Natural killer cell treated with Interleukin-12 subunit alpha and Interleukin-12 subunit beta and Interleukin-15 and Interleukin-18, amount 100 ng/mL, for 72 hours (primary cell): ENCODE data around the gene ANKS6. TPM values are rescaled to one million over a fixed set of nuclear protein-coding genes. Genes with fewer than 3 reads are reported as not detected.

Experiments used
- ATAC-seq, 2 donors: fragments of 150-1000 bp; cut with Tn5 transposase in 1 of 2; sonication (Bioruptor Pico), chemical (Tn5 transposase) in 1 of 2; 2 replicates each; pipeline ENCODE4 v1.10.0; 2021
- DNase-seq: peaks from one replicate; pipeline ENCODE4 v3.0.0; 2022; ENCODE audit warnings: low spot score
- H3K27ac Mint-ChIP-seq, 2 donors: 1 replicate in 1 of 2; 2 replicates in 1 of 2; pipeline ENCODE4 v1.8.0; 2022; ENCODE audit warnings: mixed read lengths in 2 of 2, mild to moderate bottlenecking in 1 of 2, moderate library complexity in 1 of 2
- H3K27me3 Mint-ChIP-seq, 2 donors: 1 replicate in 1 of 2; 2 replicates in 1 of 2; pipeline ENCODE4 v1.8.0; 2022; ENCODE audit warnings: mixed read lengths in 2 of 2
- H3K36me3 Mint-ChIP-seq: one replicate; pipeline ENCODE4 v1.8.0; 2022; ENCODE audit warnings: mixed read lengths
- H3K4me1 Mint-ChIP-seq, 2 donors: 1 replicate in 1 of 2; 2 replicates in 1 of 2; pipeline ENCODE4 v1.8.0; 2022; ENCODE audit warnings: low read depth in 2 of 2, mixed read lengths in 2 of 2, mild to moderate bottlenecking in 1 of 2
- H3K4me3 Mint-ChIP-seq: one replicate; pipeline ENCODE4 v1.8.0; 2022; ENCODE audit warnings: mixed read lengths
- H3K9me3 Mint-ChIP-seq: 2 replicates; pipeline ENCODE4 v1.8.0; 2022; ENCODE audit warnings: mixed read lengths
- total RNA-seq, 2 donors: library from RNA; stranded (reverse); gene quantifications; one replicate each; pipeline ENCODE4 v1.2.3, GENCODE V29; 2022

ANKS6 gene
- total RNA-seq, 2 donors from 2014 or later: 7.0 to 18.5 TPM

DNA sequence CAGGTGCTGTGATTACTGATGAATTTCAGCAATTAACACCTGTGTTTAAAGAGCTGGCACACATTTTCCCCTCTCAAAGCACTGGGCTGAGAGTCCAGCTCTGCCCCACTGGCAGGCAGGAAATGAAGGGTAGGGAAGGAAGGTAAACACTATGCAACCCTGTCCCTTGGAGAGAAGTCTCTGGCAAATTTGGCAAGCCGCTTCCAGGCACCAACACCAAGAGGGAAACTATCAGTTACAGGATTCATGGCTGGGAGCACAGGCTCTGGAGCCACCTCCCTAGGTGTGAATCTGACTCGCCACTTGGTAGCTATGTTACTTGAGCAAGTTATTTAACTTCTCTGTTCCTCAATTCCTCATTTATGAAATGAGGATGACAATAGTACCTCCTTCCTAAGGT, 3.3 kb downstream of the ANKS6 start:
- Mint-ChIP-seq H3K4me3 (no peak overlapping the region), H3K27ac (no peak overlapping the region), H3K4me1 (peaks cover 28 to 36% of the 10 kb centered on the region in 2 donors), H3K9me3 (peaks cover 1% of the 10 kb centered on the region), H3K27me3 (no peaks in the 10 kb centered on the region), H3K36me3 (peaks cover under 1% of the 10 kb centered on the region)
- no peak for DNase-seq
- ATAC-seq: no peak

DNA sequence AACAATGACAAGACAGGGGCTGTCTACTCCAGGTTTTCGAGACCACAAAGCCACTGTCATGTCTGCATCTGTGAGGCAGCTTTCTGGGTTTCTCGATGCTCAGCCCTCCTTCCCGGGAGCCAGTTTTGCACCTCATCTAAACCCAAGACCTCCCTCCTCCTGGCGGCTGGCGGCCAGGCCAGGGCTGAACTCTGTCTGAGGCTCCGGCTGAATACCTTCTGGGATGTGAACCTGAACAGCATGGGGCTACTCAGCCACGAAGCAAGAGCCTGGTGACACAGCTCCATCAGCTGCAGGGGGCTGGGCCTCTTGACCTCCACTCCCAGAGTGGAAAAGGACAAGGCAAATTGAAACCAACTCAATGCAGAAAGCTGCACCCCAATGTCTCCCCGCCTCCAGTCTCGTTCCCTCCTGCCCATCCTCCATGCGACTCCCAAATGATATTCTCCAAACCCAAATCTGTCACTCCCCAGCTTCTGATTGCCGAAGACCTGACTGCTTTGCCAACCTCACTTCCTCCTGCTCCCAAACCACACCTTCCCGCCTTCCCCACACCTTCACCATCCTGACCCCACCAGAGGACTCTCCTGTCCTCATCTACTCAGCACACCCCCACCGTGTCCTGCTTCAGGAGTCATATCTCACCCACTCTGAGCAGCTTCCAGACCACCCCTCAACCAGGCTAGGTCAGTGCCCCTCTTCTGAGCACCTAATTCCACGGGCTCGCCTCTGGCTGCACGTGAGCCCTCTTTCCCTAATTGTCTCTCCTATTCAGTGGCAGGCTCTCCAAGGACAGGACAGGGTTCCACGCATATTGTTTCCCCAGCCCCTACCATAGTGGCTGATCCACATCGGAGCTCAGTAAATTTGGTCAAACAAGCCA, 4.5 kb downstream of the ANKS6 start:
- Mint-ChIP-seq H3K4me3 (no peak overlapping the region), H3K36me3 (no peaks in the 10 kb centered on the region), H3K27ac (no peak overlapping the region), H3K4me1 (peaks cover 23 to 32% of the 10 kb centered on the region in 2 donors), H3K9me3 (no peaks in the 10 kb centered on the region), H3K27me3 (no peaks in the 10 kb centered on the region)
- no peak for ATAC-seq
- no peak for DNase-seq

DNA sequence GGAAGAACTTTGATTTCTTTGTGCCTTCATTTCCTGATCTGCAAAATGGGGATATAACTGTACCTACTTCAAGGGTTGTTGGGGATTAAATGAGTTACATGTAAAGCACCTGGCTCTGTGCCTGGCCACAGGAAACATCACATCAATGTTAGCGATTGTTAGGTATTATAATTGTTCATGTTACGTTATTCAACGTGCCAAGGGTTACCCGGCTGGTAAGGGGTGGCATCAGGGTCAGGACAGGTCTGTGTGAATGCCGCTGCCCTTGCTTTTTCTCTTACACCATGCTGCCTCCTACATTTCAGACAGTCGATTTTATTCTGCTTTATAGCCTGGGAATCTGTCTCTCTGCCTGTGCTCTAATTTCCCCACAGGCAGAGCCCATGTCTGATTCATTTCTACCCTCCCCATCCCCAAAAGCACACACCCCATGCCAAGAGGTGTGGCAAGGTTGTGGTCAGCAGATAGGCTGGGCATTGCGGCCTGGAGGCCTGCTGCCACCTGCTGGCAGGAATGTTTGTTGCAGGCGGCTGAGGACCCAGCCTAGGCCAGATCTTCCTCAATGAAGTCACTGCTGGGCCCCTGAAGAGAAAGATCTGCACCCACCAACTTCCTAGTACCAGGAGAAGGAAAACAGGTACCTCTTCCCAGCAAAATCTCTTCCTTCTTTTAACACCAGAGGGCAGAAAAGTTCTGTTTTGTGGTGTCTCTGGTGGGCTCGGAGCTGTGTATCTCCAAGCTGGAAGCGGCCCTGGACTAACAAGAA, 5.3 kb downstream of the ANKS6 start:
- DNase-seq (no peak), ATAC-seq (peak; percentile 82 to 87)
- H3K27me3 Mint-ChIP-seq: no peaks in the 10 kb centered on the region
- no peak overlapping the region for H3K4me3 Mint-ChIP-seq
- no peaks in the 10 kb centered on the region for H3K36me3 Mint-ChIP-seq
- no peak overlapping the region for H3K27ac Mint-ChIP-seq
- no peaks in the 10 kb centered on the region for H3K9me3 Mint-ChIP-seq
- peaks cover 20 to 29% of the 10 kb centered on the region in 2 donors for H3K4me1 Mint-ChIP-seq

DNA sequence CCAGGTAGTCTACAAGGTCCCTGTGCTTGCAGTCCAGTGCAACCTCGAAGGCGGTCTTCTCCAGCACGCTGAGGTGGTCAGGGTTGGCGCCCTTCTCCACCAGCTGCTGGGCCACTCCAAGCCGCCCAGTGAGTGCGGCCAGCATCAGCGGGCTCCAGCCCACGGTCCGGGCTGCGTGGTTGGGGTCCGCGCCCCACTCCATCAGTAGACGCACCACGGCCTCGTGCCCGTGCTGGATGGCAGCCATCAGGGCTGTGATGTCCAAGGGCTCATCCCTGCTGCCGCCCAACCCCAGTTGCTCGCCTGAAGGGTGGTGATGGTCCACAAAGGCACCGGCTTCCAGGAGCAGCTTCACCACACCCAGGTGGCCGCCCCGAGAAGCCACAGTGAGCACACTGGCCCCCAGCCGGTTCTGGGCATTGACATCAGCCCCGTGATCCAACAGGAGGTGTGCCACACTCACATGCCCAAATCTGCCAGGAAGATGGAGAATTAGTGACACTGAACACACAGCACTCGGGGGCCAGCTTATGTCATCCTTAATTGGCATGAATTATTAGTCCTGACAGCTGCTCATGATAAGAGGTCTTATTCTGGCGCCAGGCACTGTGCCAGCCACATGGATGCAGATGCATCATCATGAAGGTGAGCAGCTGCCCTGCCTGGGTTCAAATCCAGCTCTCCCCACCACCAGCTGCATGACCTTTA, 6.1 kb downstream of the ANKS6 start:
- no peak for DNase-seq
- Mint-ChIP-seq H3K27ac (no peak overlapping the region), H3K36me3 (no peaks in the 10 kb centered on the region)

DNA sequence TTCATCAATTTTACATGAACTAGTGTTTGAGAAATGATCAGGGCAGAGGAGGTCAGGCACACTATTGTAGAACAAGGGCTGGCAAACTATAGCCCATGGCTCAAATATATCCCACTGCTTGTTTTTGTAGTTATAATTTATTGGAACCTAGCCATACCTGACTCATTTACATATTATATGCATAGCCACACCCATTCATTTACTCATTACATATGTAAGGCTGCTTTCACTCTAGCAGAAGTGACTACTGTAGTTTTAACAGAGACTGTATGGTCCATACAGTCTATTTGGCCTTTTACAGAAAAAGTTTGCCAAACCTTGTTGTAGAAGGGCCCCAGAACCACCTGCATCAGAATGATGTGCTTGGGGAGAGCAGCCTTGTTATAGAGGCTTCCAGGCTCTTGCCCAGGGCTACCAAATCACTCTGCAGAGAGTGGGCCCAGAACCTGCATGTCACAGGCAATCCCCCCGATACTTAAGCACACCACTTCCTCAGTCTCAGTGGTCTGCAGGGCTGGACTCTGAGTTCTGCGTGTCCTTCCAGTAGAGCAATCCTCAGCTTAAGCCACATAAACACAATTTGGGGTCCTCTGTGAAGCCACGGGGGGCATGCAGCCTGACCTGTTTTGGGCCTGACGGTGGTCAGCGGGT, 6.7 kb downstream of the ANKS6 start:
- DNase-seq: no peak
- Mint-ChIP-seq H3K36me3 (no peaks in the 10 kb centered on the region), H3K4me1 (peaks cover 11 to 17% of the 10 kb centered on the region in 2 donors), H3K27me3 (no peaks in the 10 kb centered on the region), H3K27ac (no peak overlapping the region), H3K9me3 (no peaks in the 10 kb centered on the region), H3K4me3 (no peak overlapping the region)
- ATAC-seq: no peak

More for the DNA sequence above, 6.1 kb downstream of the ANKS6 start:
- no peak for ATAC-seq
- Mint-ChIP-seq H3K4me3 (no peak overlapping the region), H3K27me3 (no peaks in the 10 kb centered on the region), H3K4me1 (peaks cover 15 to 24% of the 10 kb centered on the region in 2 donors), H3K9me3 (no peaks in the 10 kb centered on the region)

DNA sequence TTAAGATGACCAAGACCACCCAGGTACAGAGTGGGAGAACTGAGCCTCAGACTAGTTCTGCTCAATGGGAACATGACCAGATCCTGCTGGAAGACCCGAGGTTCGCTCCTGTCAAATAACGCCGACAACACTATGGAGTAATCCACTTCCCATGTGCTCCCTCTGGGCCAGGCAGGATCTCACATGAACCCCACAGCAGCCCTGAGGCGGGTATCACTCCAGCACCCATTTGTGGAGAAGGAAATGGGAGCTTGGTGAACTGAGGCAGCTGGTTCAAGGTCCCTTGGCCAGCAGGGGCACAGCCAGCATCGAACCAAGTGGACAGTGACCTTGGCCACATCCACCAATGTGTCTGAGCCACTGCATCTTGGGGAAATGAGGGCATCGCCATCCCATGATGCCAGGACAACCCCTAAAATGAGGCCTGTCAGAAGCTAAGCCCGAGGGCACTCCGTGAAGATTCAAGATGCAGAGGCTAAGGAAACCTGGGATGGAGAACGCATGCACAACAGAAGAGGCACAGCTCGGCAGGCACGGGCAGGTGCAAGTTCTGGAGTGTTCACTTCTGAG, 8.5 kb downstream of the ANKS6 start:
- no peaks in the 10 kb centered on the region for H3K9me3 Mint-ChIP-seq
- H3K4me3 Mint-ChIP-seq: no peak overlapping the region
- no peaks in the 10 kb centered on the region for H3K36me3 Mint-ChIP-seq

DNA sequence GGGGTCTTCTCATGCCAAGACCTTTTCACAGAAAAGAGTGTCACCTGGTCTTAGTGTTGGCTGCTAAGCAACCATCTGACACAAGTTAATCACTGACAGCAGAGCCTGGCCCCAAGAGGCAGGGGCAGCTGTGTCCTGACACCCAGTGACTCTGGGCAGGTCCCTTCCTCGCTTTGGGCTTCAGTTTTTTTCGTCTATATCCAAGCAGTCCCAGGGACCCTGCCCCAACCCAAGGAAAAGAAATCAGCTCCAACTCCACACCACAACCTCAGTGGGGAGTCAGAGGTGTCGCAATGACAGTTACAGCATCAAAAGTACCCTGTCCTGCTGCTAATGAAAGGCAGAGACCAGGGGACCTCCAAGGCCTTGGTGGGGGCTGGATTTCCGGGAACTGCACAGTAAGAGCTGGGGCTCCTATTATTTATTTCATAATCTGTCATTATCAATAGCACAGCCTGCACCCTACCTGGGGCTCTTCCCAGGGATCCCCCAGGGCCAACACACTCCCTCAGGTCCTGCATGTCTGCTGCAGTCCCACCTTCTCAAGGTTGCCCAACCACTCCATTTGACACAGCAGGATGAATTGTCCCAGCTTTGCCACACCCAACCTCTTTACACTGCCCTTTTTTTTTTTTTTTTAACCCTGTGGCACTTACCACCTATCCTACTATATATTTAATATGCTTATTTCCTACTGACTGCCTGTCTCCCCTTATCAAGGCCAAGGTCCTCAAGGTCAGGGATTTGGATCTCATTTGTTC, 9.4 kb downstream of the ANKS6 start:
- Mint-ChIP-seq H3K4me3 (no peak overlapping the region), H3K9me3 (no peaks in the 10 kb centered on the region), H3K36me3 (no peaks in the 10 kb centered on the region), H3K4me1 (peaks cover 7% of the 10 kb centered on the region in 2 donors), H3K27ac (no peak overlapping the region), H3K27me3 (no peaks in the 10 kb centered on the region)
- no peak for DNase-seq
- no peak for ATAC-seq

More for the DNA sequence above, 8.5 kb downstream of the ANKS6 start:
- ATAC-seq (no peak), DNase-seq (no peak)
- Mint-ChIP-seq H3K27me3 (no peaks in the 10 kb centered on the region), H3K4me1 (peaks cover 11 to 14% of the 10 kb centered on the region in 2 donors), H3K27ac (no peak overlapping the region)

DNA sequence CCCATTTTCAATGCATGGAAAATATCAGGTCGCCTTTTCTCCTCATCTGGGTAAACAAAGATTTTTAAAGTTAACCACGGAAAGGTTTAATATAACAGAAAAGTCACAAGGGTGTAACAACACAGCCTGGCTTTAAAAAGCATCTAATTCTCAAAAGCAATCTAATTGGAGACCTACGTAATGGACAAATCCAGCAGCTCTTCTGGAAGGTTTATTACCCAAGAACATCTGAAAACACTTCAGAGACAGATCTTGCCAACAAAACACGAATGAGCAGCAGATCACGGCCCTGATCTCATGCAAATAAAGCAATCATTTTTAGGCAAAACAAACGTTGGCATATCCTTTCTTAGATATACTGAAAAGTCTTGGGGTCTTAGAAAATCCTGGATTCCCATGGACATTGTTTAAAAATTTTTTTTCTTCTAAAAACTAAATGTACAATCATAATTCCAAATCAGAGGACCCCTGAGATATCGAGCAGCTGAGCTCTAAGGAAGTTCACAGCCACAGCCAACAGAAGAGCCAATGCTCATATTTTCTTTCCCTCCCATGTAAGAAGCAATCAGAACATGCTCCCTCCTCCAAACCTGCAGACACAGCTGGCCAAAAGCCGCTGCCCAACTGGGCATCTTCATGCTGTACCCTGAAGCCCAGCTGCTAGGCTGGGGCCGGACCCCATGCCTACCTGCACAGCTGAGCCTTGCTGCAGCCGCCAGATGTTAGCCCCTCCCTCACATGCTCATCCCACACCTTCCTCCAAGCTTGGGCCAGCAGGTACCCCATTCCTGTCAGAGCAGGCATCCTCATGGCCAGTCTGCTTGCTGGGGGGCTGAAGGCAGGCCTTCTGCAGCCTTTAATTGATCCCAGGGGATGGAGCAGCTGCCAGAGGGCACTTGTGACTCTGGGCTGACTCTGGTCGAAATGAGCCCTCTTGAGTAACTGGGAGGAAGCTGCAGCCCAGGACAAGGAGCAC, 11.2 kb downstream of the ANKS6 start:
- DNase-seq (no peak), ATAC-seq (no peak)
- no peak overlapping the region for H3K27ac Mint-ChIP-seq
- no peaks in the 10 kb centered on the region for H3K27me3 Mint-ChIP-seq
- no peaks in the 10 kb centered on the region for H3K36me3 Mint-ChIP-seq
- H3K4me3 Mint-ChIP-seq: no peak overlapping the region
- H3K4me1 Mint-ChIP-seq: no peaks in the 10 kb centered on the region
- H3K9me3 Mint-ChIP-seq: no peaks in the 10 kb centered on the region

DNA sequence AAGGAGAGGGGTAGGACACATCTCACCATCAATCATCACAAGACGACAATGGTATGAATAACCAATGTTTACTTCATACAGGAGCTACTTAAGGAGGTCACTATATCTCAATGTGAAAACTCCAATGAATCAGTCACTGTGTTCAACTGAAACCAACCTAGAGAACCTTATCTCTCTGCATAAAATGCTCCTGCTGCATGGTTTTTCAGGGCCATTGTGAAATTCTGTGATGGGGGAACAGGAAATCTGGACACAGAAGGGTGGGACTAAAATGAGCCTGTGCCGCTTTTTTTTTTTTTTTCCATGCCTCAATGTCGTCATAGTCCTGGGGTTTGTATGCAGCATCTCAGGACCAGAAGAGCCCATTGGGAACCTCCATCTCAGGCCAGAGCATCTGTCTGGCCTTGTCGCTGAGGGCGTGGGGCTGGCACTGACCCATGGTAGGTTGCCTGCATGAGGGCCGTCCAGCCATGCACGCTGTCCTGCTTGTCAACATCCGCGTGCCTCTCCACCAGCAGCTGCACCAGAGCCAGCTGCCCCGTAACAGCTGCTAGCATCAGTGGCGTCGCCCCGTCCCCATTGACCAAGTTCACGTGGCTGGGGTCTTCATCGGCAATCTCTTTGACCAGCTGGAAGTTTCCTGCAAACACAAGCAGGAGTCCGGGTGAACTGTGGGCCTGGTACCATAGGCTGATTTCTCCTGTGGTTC, 12.7 kb downstream of the ANKS6 start:
- Mint-ChIP-seq H3K4me1 (no peaks in the 10 kb centered on the region), H3K4me3 (no peak overlapping the region), H3K9me3 (no peaks in the 10 kb centered on the region), H3K27me3 (no peaks in the 10 kb centered on the region), H3K36me3 (no peaks in the 10 kb centered on the region), H3K27ac (no peak overlapping the region)
- ATAC-seq: no peak
- DNase-seq: no peak

DNA sequence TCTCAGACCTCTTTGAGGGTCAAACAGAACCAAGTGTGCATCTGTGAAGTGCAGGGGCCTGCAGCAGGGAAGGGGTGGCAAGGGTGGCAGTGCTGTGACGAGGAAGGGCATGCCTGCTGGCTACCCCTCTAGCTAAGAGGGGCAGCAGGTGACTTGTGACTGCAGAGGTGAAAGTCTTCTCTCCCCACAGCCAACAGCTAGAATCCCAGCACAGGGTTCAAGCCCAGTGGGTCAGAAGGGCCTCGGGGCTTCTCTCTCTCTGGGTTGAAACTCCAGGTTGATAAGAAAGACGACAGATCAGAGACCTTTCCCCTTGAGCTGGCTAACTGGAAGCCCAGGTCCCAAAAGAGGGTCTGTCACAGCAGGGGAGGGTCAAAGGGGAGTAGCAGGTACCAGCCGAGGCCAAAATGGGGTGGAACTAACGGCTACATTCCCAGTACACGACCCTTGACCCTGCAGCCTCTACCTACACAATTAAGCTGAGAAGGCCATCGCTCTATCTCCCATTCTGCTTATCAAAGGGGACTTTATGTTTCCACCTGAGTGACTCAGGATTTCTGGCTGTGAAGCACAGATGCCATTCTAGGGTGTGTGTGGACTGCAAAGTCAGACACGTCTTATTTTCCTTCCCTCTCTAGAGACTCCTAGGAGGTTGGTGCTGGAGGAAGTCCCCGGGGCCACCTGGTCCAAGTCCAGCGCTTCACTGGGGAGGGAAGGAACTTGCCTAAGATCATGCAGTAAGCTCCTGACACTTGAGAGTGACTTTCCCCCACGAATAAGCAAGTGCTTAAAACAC, 14.6 kb downstream of the ANKS6 start:
- no peaks in the 10 kb centered on the region for H3K9me3 Mint-ChIP-seq
- no peak overlapping the region for H3K4me3 Mint-ChIP-seq
- no peak for DNase-seq

More for the DNA sequence above, 14.6 kb downstream of the ANKS6 start:
- Mint-ChIP-seq H3K4me1 (no peaks in the 10 kb centered on the region), H3K27ac (no peak overlapping the region), H3K36me3 (no peaks in the 10 kb centered on the region), H3K27me3 (no peaks in the 10 kb centered on the region)
- ATAC-seq: no peak
